Ascending aorta (tissue), 2 donors: ENCODE results near the gene ARL15. TPM values are rescaled to one million over a fixed set of nuclear protein-coding genes. Genes with fewer than 3 reads are reported as not detected.

Experiments
- DNase-seq, 2 donors: peaks; one replicate each; pipeline ENCODE4 v3.0.0-alpha.2; 2019; ENCODE audit warnings: low spot score in 2 of 2
- H3K27ac ChIP-seq, 2 donors: fragments of 200-600 bp; sonication (generic); one replicate each; pipeline ENCODE4 v1.5.1; 2016 to 2017; ENCODE audit warnings: mild to moderate bottlenecking in 1 of 2
- H3K27me3 ChIP-seq: fragments of 200-600 bp; sonication (generic); one replicate; pipeline ENCODE4 v1.5.1; 2017
- H3K36me3 ChIP-seq, 2 donors: fragments of 200-600 bp; sonication (generic); one replicate each; pipeline ENCODE4 v1.5.1; 2016
- H3K4me1 ChIP-seq, 2 donors: fragments of 200-600 bp; sonication (generic); one replicate each; pipeline ENCODE4 v1.5.1; 2016 to 2017; ENCODE audit warnings: mild to moderate bottlenecking in 1 of 2
- H3K4me3 ChIP-seq, 2 donors: fragments of 200-600 bp; sonication (generic); one replicate each; pipeline ENCODE4 v1.5.1; 2016 to 2017; ENCODE audit warnings: mild to moderate bottlenecking in 1 of 2
- H3K9me3 ChIP-seq, 2 donors: fragments of 200-600 bp; sonication (generic); one replicate each; pipeline ENCODE4 v1.5.1; 2016
- intact Hi-C: fragments of 100-400 bp; cut with DNase I; formaldehyde crosslinking; loops from one replicate; pipeline ENCODE4 v1.15.1; 2023
- total RNA-seq: library from RNA; depleted of rRNA; stranded (reverse); fragments of >200 nt; gene quantifications from one replicate; pipeline ENCODE4 v1.1.0, GENCODE V29; 2016
- TF ChIP-seq, protein P1 (sequence below), 3 experiments: fragments of 200-600 bp in 2 of 3; fragments of 450-650 bp in 1 of 3; sonication (generic) in 2 of 3; IDR thresholded peaks; one replicate each; pipeline ENCODE4 v1.5.1; 2016 to 2019; ENCODE audit warnings: antibody characterized with exemption in 3 of 3, mild to moderate bottlenecking in 1 of 3, moderate library complexity in 1 of 3

ARL15 gene
- total RNA-seq, 1 donor from 2014 or later, result 12.5 TPM

DNA sequence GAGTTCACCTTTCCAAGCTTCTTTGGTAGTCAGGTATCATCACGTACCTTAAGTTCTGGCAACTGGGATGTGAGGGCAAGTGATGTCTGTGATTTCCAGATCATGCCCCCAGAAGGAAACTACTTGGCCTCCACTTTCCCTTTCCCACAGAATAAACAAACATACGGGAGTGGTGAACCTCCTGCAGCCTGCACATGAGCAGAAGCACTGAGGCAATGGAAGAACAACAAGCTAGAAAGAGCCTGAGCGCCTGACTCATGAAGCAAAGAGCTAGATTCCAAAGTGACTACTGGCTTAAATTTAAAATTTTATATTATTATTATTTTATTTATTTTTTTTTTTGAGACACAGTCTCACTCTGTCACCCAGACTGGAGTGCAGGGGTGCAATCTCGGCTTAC lies 35.0 kb downstream of the ARL15 start:
- intact Hi-C loops, result no loop called here
- Histone ChIP-seq H3K27ac (no peak overlapping the region), H3K9me3 (no peaks in the 10 kb centered on the region), H3K4me1 (no peaks in the 10 kb centered on the region), H3K27me3 (no peaks in the 10 kb centered on the region), H3K4me3 (no peak overlapping the region), H3K36me3 (no peaks in the 10 kb centered on the region)
- TF ChIP-seq, protein P1, sequence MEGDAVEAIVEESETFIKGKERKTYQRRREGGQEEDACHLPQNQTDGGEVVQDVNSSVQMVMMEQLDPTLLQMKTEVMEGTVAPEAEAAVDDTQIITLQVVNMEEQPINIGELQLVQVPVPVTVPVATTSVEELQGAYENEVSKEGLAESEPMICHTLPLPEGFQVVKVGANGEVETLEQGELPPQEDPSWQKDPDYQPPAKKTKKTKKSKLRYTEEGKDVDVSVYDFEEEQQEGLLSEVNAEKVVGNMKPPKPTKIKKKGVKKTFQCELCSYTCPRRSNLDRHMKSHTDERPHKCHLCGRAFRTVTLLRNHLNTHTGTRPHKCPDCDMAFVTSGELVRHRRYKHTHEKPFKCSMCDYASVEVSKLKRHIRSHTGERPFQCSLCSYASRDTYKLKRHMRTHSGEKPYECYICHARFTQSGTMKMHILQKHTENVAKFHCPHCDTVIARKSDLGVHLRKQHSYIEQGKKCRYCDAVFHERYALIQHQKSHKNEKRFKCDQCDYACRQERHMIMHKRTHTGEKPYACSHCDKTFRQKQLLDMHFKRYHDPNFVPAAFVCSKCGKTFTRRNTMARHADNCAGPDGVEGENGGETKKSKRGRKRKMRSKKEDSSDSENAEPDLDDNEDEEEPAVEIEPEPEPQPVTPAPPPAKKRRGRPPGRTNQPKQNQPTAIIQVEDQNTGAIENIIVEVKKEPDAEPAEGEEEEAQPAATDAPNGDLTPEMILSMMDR (IDR thresholded peaks at IDR 0.05), result no peak
- no peak for DNase-seq

GRCh38 chr5:54274944-54275343 lies 35.4 kb downstream of the ARL15 start:
- H3K36me3 ChIP-seq, result no peaks in the 10 kb centered on the region
- no peak overlapping the region for H3K4me3 ChIP-seq
- no peaks in the 10 kb centered on the region for H3K9me3 ChIP-seq
- TF ChIP-seq, protein P1 (IDR thresholded peaks at IDR 0.05), result no peak
- no peak for DNase-seq
- no peak overlapping the region for H3K27ac ChIP-seq
- intact Hi-C loops, result no loop called here
- H3K27me3 ChIP-seq, result no peaks in the 10 kb centered on the region
- no peaks in the 10 kb centered on the region for H3K4me1 ChIP-seq

DNA sequence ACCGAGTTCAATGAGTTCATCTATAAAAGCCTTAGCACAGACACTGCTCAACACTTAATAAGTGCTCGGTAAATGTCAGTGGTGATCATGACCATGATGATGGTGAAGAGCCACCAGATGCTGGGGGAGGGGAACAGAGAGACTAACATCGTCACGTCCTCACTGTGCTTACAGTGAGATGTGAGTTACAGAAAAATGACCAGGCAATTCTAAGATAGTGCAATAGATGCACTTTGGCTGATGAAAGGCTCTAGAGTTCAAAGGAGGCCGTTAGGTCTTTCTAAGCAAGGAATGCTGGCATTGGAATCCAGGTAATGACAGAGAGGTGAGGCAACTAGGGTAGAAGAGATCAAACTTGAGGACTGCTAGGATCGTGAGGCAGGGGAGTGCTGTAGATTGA lies 36.7 kb downstream of the ARL15 start:
- Histone ChIP-seq H3K4me3 (no peak overlapping the region), H3K4me1 (no peaks in the 10 kb centered on the region), H3K9me3 (no peaks in the 10 kb centered on the region), H3K36me3 (no peaks in the 10 kb centered on the region), H3K27me3 (no peaks in the 10 kb centered on the region), H3K27ac (no peak overlapping the region)
- no peak for DNase-seq
- intact Hi-C loops, result no loop called here
- TF ChIP-seq, protein P1 (IDR thresholded peaks at IDR 0.05), result no peak

DNA sequence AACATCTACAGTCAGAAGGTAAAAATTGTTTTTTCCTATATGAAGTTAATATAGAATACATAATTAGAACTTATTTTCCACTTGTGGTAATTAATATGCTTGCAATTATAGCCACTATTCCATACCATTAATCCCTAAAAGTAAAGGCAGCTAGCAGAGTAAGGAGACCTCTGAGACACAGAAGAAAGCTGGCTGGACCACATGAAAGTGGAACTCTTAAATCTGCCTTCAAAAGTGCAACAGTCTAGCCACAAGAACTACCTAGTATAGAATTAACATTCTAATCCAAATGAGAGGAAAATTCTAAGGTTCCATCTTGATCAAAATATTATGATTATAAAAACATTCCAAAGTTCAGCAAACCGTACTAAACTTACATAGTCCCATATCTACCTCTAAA lies 37.6 kb downstream of the ARL15 start:
- TF ChIP-seq, protein P1 (IDR thresholded peaks at IDR 0.05), result no peak
- Histone ChIP-seq H3K4me1 (no peaks in the 10 kb centered on the region), H3K4me3 (no peak overlapping the region), H3K36me3 (no peaks in the 10 kb centered on the region), H3K27ac (no peak overlapping the region), H3K9me3 (no peaks in the 10 kb centered on the region), H3K27me3 (no peaks in the 10 kb centered on the region)
- intact Hi-C loops, result no loop called here
- no peak for DNase-seq

DNA sequence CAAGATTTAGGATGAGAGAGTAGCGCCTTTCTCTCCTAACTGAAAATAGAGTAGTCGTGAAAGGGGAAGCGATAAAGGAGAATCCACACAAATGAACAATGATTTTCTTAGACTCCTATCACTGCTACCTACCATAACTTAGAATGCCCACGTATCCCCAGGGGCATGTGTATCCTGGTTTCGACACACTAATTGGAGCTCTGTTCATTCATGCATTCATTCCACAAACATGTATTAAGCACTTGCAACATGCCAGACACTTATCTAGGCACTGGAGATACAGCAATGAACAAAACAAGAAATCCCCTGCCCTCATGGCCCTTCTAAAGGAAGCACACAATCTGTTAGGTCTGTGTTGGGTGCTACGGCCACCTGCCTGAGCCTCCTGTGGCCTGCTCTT lies 40.0 kb downstream of the ARL15 start:
- TF ChIP-seq, protein P1 (IDR thresholded peaks at IDR 0.05), result no peak
- Histone ChIP-seq H3K27me3 (no peaks in the 10 kb centered on the region), H3K27ac (no peak overlapping the region), H3K4me1 (no peaks in the 10 kb centered on the region), H3K9me3 (no peaks in the 10 kb centered on the region), H3K4me3 (no peak overlapping the region), H3K36me3 (no peaks in the 10 kb centered on the region)
- intact Hi-C loops, result no loop called here
- DNase-seq, result no peak

DNA sequence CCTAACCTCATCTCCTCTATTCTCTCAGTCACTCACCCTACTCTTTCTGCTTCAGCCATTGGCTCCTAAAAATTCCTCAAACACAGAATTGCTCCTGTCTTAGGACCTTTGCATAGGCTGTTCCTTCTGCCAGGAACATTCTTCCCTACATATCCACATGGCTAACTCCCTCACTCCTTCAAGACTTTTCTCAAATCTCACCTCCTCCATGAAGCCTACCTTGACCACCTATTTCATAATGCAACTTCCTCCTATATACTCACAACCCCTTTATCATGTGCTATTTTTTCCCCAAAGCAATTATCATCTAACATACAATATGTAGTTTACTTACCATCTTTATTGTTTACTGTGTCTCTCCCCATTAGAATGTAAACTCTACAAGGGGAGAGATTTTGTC lies 45.8 kb downstream of the ARL15 start:
- no peak for DNase-seq
- intact Hi-C loops, result no loop called here
- TF ChIP-seq, protein P1 (IDR thresholded peaks at IDR 0.05), result no peak
- no peaks in the 10 kb centered on the region for H3K4me1 ChIP-seq
- H3K36me3 ChIP-seq, result no peaks in the 10 kb centered on the region
- no peaks in the 10 kb centered on the region for H3K27me3 ChIP-seq
- H3K27ac ChIP-seq, result no peak overlapping the region
- no peaks in the 10 kb centered on the region for H3K9me3 ChIP-seq
- no peak overlapping the region for H3K4me3 ChIP-seq
